SU-DHL-6 (cell line): Measurements from ENCODE around the gene RGL1.

Experiments used
- H2AFZ ChIP-seq: fragments of 200-600 bp; sonication (generic); 2 replicates; pipeline ENCODE4 v1.6.1; 2014; ENCODE audit warnings: low read depth, mild to moderate bottlenecking, moderate library complexity, mixed read lengths, antibody characterized with exemption, low read length; ENCODE audit not compliant: severe bottlenecking
- H3F3A ChIP-seq: fragments of 200-600 bp; shearing (Covaris generic); 2 replicates; pipeline ENCODE4 v1.6.0; 2016; ENCODE audit warnings: antibody characterized with exemption, mild to moderate bottlenecking; ENCODE audit not compliant: insufficient read depth
- H3K27ac ChIP-seq: fragments of 200-600 bp; sonication (generic); 2 replicates; pipeline ENCODE4 v1.5.1; 2016; ENCODE audit warnings: low read depth, mild to moderate bottlenecking, low read length, moderate library complexity, mixed read lengths
- H3K27me3 ChIP-seq: fragments of 200-600 bp; sonication (generic), shearing (Covaris generic); 2 replicates; pipeline ENCODE4 v1.6.0; 2014; ENCODE audit warnings: mild to moderate bottlenecking, low read length
- H3K36me3 ChIP-seq: fragments of 200-600 bp; sonication (generic); 2 replicates; pipeline ENCODE4 v1.6.1; 2014; ENCODE audit warnings: mild to moderate bottlenecking, low read length, mixed read lengths
- H3K4me2 ChIP-seq: fragments of 300-600, 200-600 bp; shearing (Covaris generic), sonication (generic); 2 replicates; pipeline ENCODE4 v1.6.0; 2014; ENCODE audit warnings: low read length, low read depth, mild to moderate bottlenecking; ENCODE audit not compliant: poor library complexity, severe bottlenecking
- H3K4me3 ChIP-seq: fragments of 200-600 bp; sonication (generic); 2 replicates; pipeline ENCODE4 v1.5.1; 2014; ENCODE audit warnings: antibody characterized with exemption, low read length, mild to moderate bottlenecking, mixed read lengths; ENCODE audit not compliant: insufficient read depth, poor library complexity, severe bottlenecking
- H3K79me2 ChIP-seq: fragments of 200-600 bp; sonication (generic); 2 replicates; pipeline ENCODE4 v1.6.1; 2014; ENCODE audit warnings: mild to moderate bottlenecking, low read length, moderate library complexity; ENCODE audit not compliant: insufficient read depth
- H3K9ac ChIP-seq: fragments of 200-600 bp; sonication (generic); 2 replicates; pipeline ENCODE4 v1.7.0; 2014; ENCODE audit warnings: mild to moderate bottlenecking, low read length
- H3K9me2 ChIP-seq: fragments of 200-600 bp; sonication (generic); replicated peaks from 2 replicates; pipeline ENCODE4 v1.6.1; 2014; ENCODE audit warnings: low read length; ENCODE audit not compliant: insufficient read depth
- H3K9me3 ChIP-seq: fragments of 200-600 bp; sonication (generic); 2 replicates; pipeline ENCODE4 v1.6.1; 2014; ENCODE audit warnings: low read length, mixed read lengths; ENCODE audit not compliant: insufficient read depth
- H4K20me1 ChIP-seq: fragments of 200-600 bp; sonication (generic); 2 replicates; pipeline ENCODE4 v1.6.1; 2014; ENCODE audit warnings: low read depth, mild to moderate bottlenecking, antibody characterized with exemption, low read length, moderate library complexity, mixed read lengths
- EZH2phosphoT487 ChIP-seq: fragments of 200-600 bp; sonication (generic), shearing (Covaris generic); conservative IDR thresholded peaks from 2 replicates; pipeline ENCODE4 v1.6.1; 2018; ENCODE audit warnings: mild to moderate bottlenecking, antibody characterized with exemption, low read length, moderate library complexity, mixed read lengths
- TF ChIP-seq, protein P1 (sequence below): fragments of 200-600 bp; sonication (generic); IDR thresholded peaks from one replicate; pipeline ENCODE4 v1.5.1; 2017; ENCODE audit warnings: antibody characterized with exemption, mild to moderate bottlenecking, low read length, moderate library complexity; ENCODE audit not compliant: insufficient read depth, poor library complexity, severe bottlenecking

RGL1 gene

DNA sequence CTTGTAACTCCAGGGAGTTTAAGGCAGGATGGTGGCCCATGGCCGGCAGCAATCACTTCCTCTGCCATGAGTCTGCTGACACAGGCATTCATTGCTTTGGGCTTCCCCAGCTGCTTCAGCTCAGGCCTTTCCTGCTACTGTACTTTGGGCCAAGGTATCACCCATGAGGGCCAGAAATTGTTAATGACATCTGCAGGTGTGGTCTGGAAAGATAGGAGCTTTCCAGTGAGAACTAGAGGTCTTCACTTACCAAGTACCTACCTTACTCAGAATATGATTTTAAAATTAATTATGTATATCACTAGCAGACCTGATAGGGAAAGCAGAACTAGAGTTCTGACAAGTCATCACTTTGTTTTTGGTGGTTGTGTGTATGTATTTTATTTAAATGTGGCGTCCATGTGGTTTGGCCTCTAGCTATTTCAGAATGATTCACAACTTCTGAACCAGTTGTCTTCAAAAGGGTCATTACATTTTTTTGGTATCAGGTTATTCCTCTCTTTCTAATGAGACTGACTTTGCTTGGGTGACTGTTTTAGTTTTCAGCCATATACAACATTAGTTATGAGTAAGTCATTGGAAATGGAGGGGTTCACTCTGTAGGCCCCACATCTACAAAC, 2.7 kb downstream of the RGL1 start:
- Histone ChIP-seq H3K36me3 (no peaks in the 10 kb centered on the region), H3K9me2 (no peaks in the 10 kb centered on the region), H3K27me3 (no peaks in the 10 kb centered on the region), H3K4me2 (no peak overlapping the region), H2AFZ (no peak overlapping the region), H3F3A (no peaks in the 10 kb centered on the region), H3K9ac (no peak overlapping the region), H3K4me3 (no peak overlapping the region), H4K20me1 (no peaks in the 10 kb centered on the region), H3K79me2 (no peaks in the 10 kb centered on the region), H3K27ac (no peak overlapping the region), H3K9me3 (no peaks in the 10 kb centered on the region)
- no peak for TF ChIP-seq EZH2phosphoT487
- TF ChIP-seq, protein P1, sequence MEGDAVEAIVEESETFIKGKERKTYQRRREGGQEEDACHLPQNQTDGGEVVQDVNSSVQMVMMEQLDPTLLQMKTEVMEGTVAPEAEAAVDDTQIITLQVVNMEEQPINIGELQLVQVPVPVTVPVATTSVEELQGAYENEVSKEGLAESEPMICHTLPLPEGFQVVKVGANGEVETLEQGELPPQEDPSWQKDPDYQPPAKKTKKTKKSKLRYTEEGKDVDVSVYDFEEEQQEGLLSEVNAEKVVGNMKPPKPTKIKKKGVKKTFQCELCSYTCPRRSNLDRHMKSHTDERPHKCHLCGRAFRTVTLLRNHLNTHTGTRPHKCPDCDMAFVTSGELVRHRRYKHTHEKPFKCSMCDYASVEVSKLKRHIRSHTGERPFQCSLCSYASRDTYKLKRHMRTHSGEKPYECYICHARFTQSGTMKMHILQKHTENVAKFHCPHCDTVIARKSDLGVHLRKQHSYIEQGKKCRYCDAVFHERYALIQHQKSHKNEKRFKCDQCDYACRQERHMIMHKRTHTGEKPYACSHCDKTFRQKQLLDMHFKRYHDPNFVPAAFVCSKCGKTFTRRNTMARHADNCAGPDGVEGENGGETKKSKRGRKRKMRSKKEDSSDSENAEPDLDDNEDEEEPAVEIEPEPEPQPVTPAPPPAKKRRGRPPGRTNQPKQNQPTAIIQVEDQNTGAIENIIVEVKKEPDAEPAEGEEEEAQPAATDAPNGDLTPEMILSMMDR = no peak

GRCh38 chr1:183808296-183809027, 3.5 kb downstream of the RGL1 start:
- no peaks in the 10 kb centered on the region for H4K20me1 ChIP-seq
- no peak overlapping the region for H3K4me3 ChIP-seq
- TF ChIP-seq, protein P1 = no peak
- TF ChIP-seq EZH2phosphoT487 = no peak
- no peak overlapping the region for H3K27ac ChIP-seq
- H3K9me3 ChIP-seq = no peaks in the 10 kb centered on the region
- H2AFZ ChIP-seq = no peak overlapping the region
- H3K9ac ChIP-seq = no peak overlapping the region
- H3K4me2 ChIP-seq = no peak overlapping the region
- H3F3A ChIP-seq = no peaks in the 10 kb centered on the region
- no peaks in the 10 kb centered on the region for H3K36me3 ChIP-seq
- H3K9me2 ChIP-seq = no peaks in the 10 kb centered on the region
- H3K27me3 ChIP-seq = no peaks in the 10 kb centered on the region
- no peaks in the 10 kb centered on the region for H3K79me2 ChIP-seq

DNA sequence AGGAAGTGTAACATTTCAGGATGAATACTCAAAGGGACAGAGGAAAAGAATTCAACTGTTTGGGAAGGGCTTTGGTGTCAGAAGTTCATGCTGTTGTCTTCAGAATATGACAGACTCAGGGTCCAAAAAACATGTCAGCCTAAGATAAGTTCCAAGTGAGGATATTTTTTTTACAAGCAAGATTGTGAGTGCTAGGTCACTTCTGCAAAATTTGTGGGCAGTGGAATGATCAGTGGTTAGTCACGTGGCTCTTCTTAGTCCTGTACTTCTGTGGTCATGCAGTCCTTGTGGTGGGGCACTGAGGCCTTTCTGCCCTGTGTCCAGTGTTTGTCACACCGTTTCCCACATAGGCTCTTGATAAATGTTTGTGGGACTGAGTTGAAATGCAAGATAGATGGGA, 5.2 kb downstream of the RGL1 start:
- TF ChIP-seq, protein P1 = no peak
- no peak for TF ChIP-seq EZH2phosphoT487
- Histone ChIP-seq H3K79me2 (no peaks in the 10 kb centered on the region), H3K27ac (no peak overlapping the region), H3K4me2 (no peak overlapping the region), H3K9ac (no peak overlapping the region), H3K27me3 (no peaks in the 10 kb centered on the region), H4K20me1 (no peaks in the 10 kb centered on the region), H3K9me2 (no peaks in the 10 kb centered on the region), H3F3A (no peaks in the 10 kb centered on the region), H2AFZ (no peak overlapping the region), H3K4me3 (no peak overlapping the region), H3K36me3 (no peaks in the 10 kb centered on the region), H3K9me3 (no peaks in the 10 kb centered on the region)
